C4-2B (cell line): ENCODE data around the gene NIPA2.

Experiments used
- ZFX ChIP-seq: fragments of 450-650 bp; IDR thresholded peaks from 2 replicates; pipeline ENCODE4 v1.6.1; 2017
- TF ChIP-seq, protein P1 (sequence below): fragments of 450-650 bp; conservative IDR thresholded peaks from 2 replicates; pipeline ENCODE4 v1.5.1; 2017; ENCODE audit warnings: mild to moderate bottlenecking

DNA sequence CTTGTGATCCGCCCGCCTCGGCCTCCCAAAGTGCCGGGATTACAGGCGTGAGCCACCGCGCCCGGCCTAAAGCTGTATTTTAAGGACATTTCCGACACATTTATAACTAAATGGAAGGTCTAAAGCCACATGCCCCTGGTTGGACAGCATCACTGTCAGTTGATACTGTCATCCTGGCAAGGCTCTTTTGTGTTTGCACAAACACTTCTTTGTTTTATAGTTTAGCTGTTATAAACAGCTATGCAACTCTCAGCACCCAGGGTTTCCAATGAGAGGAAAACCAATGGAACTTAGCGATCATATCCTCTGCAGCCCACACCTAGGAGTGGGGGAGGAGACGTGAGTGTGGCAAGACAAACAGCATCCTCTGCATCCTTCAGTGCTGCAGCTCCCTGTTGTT lies 32.3 kb upstream of the NIPA2 start:
- TF ChIP-seq, protein P1, sequence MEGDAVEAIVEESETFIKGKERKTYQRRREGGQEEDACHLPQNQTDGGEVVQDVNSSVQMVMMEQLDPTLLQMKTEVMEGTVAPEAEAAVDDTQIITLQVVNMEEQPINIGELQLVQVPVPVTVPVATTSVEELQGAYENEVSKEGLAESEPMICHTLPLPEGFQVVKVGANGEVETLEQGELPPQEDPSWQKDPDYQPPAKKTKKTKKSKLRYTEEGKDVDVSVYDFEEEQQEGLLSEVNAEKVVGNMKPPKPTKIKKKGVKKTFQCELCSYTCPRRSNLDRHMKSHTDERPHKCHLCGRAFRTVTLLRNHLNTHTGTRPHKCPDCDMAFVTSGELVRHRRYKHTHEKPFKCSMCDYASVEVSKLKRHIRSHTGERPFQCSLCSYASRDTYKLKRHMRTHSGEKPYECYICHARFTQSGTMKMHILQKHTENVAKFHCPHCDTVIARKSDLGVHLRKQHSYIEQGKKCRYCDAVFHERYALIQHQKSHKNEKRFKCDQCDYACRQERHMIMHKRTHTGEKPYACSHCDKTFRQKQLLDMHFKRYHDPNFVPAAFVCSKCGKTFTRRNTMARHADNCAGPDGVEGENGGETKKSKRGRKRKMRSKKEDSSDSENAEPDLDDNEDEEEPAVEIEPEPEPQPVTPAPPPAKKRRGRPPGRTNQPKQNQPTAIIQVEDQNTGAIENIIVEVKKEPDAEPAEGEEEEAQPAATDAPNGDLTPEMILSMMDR: no peak
- no peak for TF ChIP-seq ZFX
